Measurements from ENCODE around the gene IL17RB. TPM values are rescaled to one million over a fixed set of nuclear protein-coding genes. Genes with fewer than 3 reads are reported as not detected.

IL17RB gene
- total RNA-seq, 4 donors from 2014 or later, result 0.71 to 2.5 (median 1.6) TPM

GRCh38 chr3:53913401-53913800 lies 67.0 kb downstream of the IL17RB start:
- TF ChIP-seq POLR2A (IDR thresholded peaks at IDR 0.05) (no peak), CTCF (IDR thresholded peaks at IDR 0.05) (no peak)
- DNase-seq, result no peak
- 91 to 94% methylated on average over 8 of the region's 8 CpGs for WGBS, 2 donors
- Histone ChIP-seq H3K9me3 (no peaks in the 10 kb centered on the region), H3K4me3 (replicated peaks in 1 of 3) (no peak overlapping the region), H3K27ac (no peak overlapping the region), H3K4me1 (no peaks in the 10 kb centered on the region), H3K27me3 (no peaks in the 10 kb centered on the region), H3K36me3 (no peaks in the 10 kb centered on the region)
- intact Hi-C loops (cut with DNase I), result no loop called here

Small RNA genes lying within 50 kb of the gene (small RNA-seq; reads per million reads assigned to genes)
- not detected for gene AC012467.1

Other genes starting within 250 kb of the IL17RB start
- 10 to 100 TPM in 2 of 4 donors, 1 to 10 TPM in 2; 4.7 to 26.9 (median 11.1) TPM for gene CHDH, start 149 bp upstream of the IL17RB start, total RNA-seq
- gene ACTR8, start 35.6 kb downstream of the IL17RB start, total RNA-seq, result 10 to 100 TPM; 29.0 to 31.7 (median 29.4) TPM
- 100 to 1,000 TPM in 3 of 4 donors, 10 to 100 TPM in 1; 79.0 to 132 (median 124) TPM for gene SELENOK, start 45.3 kb downstream of the IL17RB start, total RNA-seq